SW 1271 (cell line): Measurements from ENCODE around the gene CFAP99.

Source experiments
- DNase-seq, 2 experiments: peaks; one replicate each; lab custom pipeline; 2025; lab: John Stamatoyannopoulos, UW

Gene CFAP99

GRCh38 chr4:2503809-2504208 is 85.1 kb downstream of the CFAP99 start:
- no peak for DNase-seq

GRCh38 chr4:2507259-2507658 is 88.5 kb downstream of the CFAP99 start:
- DNase-seq = no peak

GRCh38 chr4:2507855-2508254 is 89.1 kb downstream of the CFAP99 start:
- no peak for DNase-seq

GRCh38 chr4:2510351-2511259 is 91.8 kb downstream of the CFAP99 start:
- no peak for DNase-seq

- no peak for DNase-seq
Measured at GRCh38 chr4:2511645-2512131, 92.9 kb downstream of the CFAP99 start.
